WTC11 (cell line): ENCODE measurements around the gene NNAT. TPM values are rescaled to one million over a fixed set of nuclear protein-coding genes. Genes with fewer than 3 reads are reported as not detected.
A peak's percentile ranks its signal among the peaks of the same experiment; 100 is the strongest.

Experiments used
- ATAC-seq: fragments of 200-7000 bp; cut with Tn5 transposase; 2 replicates; pipeline ENCODE4 v1.10.0; 2021; ENCODE audit warnings: mild to moderate bottlenecking, moderate library complexity
- CTCF ChIA-PET: fragments of 300-600 bp; sonication (Branson Sonifier 250); formaldehyde crosslinking; loops from one replicate; lab custom pipeline; 2021; ENCODE audit warnings: antibody characterized with exemption; lab: Charles Lee
- POLR2A ChIA-PET: fragments of 350-600 bp; sonication (Branson Sonifier 250); formaldehyde crosslinking; loops from one replicate; lab custom pipeline; 2021; ENCODE audit warnings: antibody characterized with exemption; lab: Charles Lee
- DNase-seq: peaks from one replicate; pipeline ENCODE4 v3.0.0; 2021; ENCODE audit warnings: low spot score
- H3K27ac Mint-ChIP-seq: 2 replicates; pipeline ENCODE4 v1.8.0; 2021; ENCODE audit warnings: mixed read lengths
- H3K27me3 Mint-ChIP-seq: 2 replicates; pipeline ENCODE4 v1.8.0; 2021; ENCODE audit warnings: low read depth, mild to moderate bottlenecking, moderate library complexity, mixed read lengths
- H3K36me3 Mint-ChIP-seq: 2 replicates; pipeline ENCODE4 v1.8.0; 2021; ENCODE audit warnings: mixed read lengths
- H3K4me1 Mint-ChIP-seq: 2 replicates; pipeline ENCODE4 v1.8.0; 2022; ENCODE audit warnings: mixed read lengths
- H3K4me3 Mint-ChIP-seq: 2 replicates; pipeline ENCODE4 v1.8.0; 2021; ENCODE audit warnings: mild to moderate bottlenecking, moderate library complexity, mixed read lengths
- H3K9me3 Mint-ChIP-seq: 2 replicates; pipeline ENCODE4 v1.8.0; 2021; ENCODE audit warnings: mixed read lengths
- AFF4 ChIP-seq: sonication (generic); formaldehyde crosslinking; IDR thresholded peaks from 2 replicates; pipeline ENCODE4 v1.8.1; 2023; ENCODE audit warnings: mild to moderate bottlenecking, missing genetic modification reagents, borderline replicate concordance
- ATF6 ChIP-seq: sonication (generic); formaldehyde crosslinking; IDR thresholded peaks from 2 replicates; pipeline ENCODE4 v1.8.1; 2023; ENCODE audit warnings: mild to moderate bottlenecking, missing genetic modification reagents
- CDX4 ChIP-seq: fragments of 250-450 bp; sonication (Bioruptor Pico); IDR thresholded peaks from 2 replicates; pipeline ENCODE4 v1.9.0; 2021; ENCODE audit warnings: moderate library complexity, mild to moderate bottlenecking, inconsistent platforms, borderline replicate concordance
- CTCF ChIP-seq: fragments of 200-600 bp; IDR thresholded peaks from 2 replicates; pipeline ENCODE4 v1.8.0; 2022; ENCODE audit warnings: antibody characterized with exemption
- FOXJ3 ChIP-seq: sonication (generic); formaldehyde crosslinking; IDR thresholded peaks from 2 replicates; pipeline ENCODE4 v1.9.0; 2021; ENCODE audit warnings: missing genetic modification reagents, mild to moderate bottlenecking, borderline replicate concordance
- HMGA2 ChIP-seq: fragments of 250-450 bp; sonication (Bioruptor Pico); IDR thresholded peaks from 2 replicates; pipeline ENCODE4 v1.4.0; 2021; ENCODE audit warnings: mild to moderate bottlenecking, moderate library complexity
- MXD4 ChIP-seq: fragments of 250-450 bp; sonication (Bioruptor Pico); IDR thresholded peaks from 2 replicates; pipeline ENCODE4 v1.8.0; 2021; ENCODE audit warnings: mild to moderate bottlenecking, moderate library complexity, borderline replicate concordance
- PRDM15 ChIP-seq: sonication (generic); formaldehyde crosslinking; IDR thresholded peaks from 2 replicates; pipeline ENCODE4 v1.8.0; 2022; ENCODE audit warnings: missing genetic modification reagents
- RELA ChIP-seq: sonication (generic); formaldehyde crosslinking; IDR thresholded peaks from 2 replicates; pipeline ENCODE4 v1.8.1; 2022; ENCODE audit warnings: missing genetic modification reagents, mild to moderate bottlenecking, borderline replicate concordance
- SMAD4 ChIP-seq: sonication (generic); formaldehyde crosslinking; IDR thresholded peaks from 2 replicates; pipeline ENCODE4 v1.8.0; 2022; ENCODE audit warnings: mild to moderate bottlenecking, missing genetic modification reagents
- TEAD1 ChIP-seq: sonication (generic); formaldehyde crosslinking; IDR thresholded peaks from 2 replicates; pipeline ENCODE4 v1.8.0; 2022; ENCODE audit warnings: mild to moderate bottlenecking, missing genetic modification reagents
- TP53 ChIP-seq: sonication (generic); formaldehyde crosslinking; IDR thresholded peaks from 2 replicates; pipeline ENCODE4 v1.8.1; 2023; ENCODE audit warnings: mild to moderate bottlenecking, missing genetic modification reagents
- ZNF121 ChIP-seq: sonication (generic); formaldehyde crosslinking; IDR thresholded peaks from 2 replicates; pipeline ENCODE4 v1.8.0; 2023; ENCODE audit warnings: missing genetic modification reagents
- ZNF512 ChIP-seq: sonication (generic); formaldehyde crosslinking; IDR thresholded peaks from 2 replicates; pipeline ENCODE4 v1.8.1; 2022; ENCODE audit warnings: missing genetic modification reagents, borderline replicate concordance
- total RNA-seq: library from RNA; stranded (reverse); gene quantifications from 3 replicates; pipeline ENCODE4 v1.2.3, GENCODE V29; 2021

NNAT gene
- total RNA-seq, 1 experiment from 2014 or later, result 90.0 TPM

GRCh38 chr20:37479925-37480691 lies 40.9 kb upstream of the NNAT start:
- H3K4me1 Mint-ChIP-seq, result peaks cover 7% of the 10 kb centered on the region
- H3K9me3 Mint-ChIP-seq, result peaks cover 30% of the 10 kb centered on the region
- TF ChIP-seq FOXJ3 (CRISPR knock-in tag), result no peak
- peak; percentile 81; the same call in 1 of the 2 replicates for TF ChIP-seq ZNF512
- no peak for DNase-seq
- ChIA-PET CTCF (interaction anchor here (0.7 kb wide), 2 partner anchors 14 to 96 kb away, joined by 3 to 9 read pairs; no protein-coding TSS in a partner anchor), POLR2A (no interaction called here)
- H3K27me3 Mint-ChIP-seq, result peaks cover 5% of the 10 kb centered on the region
- H3K27ac Mint-ChIP-seq, result no peak overlapping the region
- H3K4me3 Mint-ChIP-seq, result no peak overlapping the region
- peaks cover 14% of the 10 kb centered on the region for H3K36me3 Mint-ChIP-seq
- no peak for ATAC-seq

GRCh38 chr20:37480919-37481318 lies 40.1 kb upstream of the NNAT start:
- Mint-ChIP-seq H3K9me3 (peaks cover 29% of the 10 kb centered on the region), H3K4me1 (peaks cover 12% of the 10 kb centered on the region), H3K36me3 (peaks cover 14% of the 10 kb centered on the region), H3K27me3 (peaks cover 5% of the 10 kb centered on the region), H3K27ac (peak overlapping the region; percentile 10; the same call in 1 of the 2 replicates), H3K4me3 (no peak overlapping the region)
- DNase-seq (no peak), ATAC-seq (peak; percentile 71)
- ChIA-PET CTCF (interaction anchor here (0.7 kb wide), 1 partner anchor 95 kb away, joined by 9 read pairs; no protein-coding TSS in a partner anchor), POLR2A (no interaction called here)
- TF ChIP-seq ZNF121 (CRISPR knock-in tag) (no peak), MXD4 (CRISPR knock-in tag) (no peak), RELA (no peak), TEAD1 (CRISPR knock-in tag) (no peak), ATF6 (CRISPR knock-in tag) (no peak), CTCF (no peak)

GRCh38 chr20:37481610-37482009 lies 39.4 kb upstream of the NNAT start:
- peaks cover 19% of the 10 kb centered on the region for H3K4me1 Mint-ChIP-seq
- POLR2A ChIA-PET, result no interaction called here
- no peak for TF ChIP-seq HMGA2 (CRISPR knock-in tag)
- no peak for TF ChIP-seq SMAD4 (CRISPR knock-in tag)
- no peak for TF ChIP-seq TP53 (CRISPR knock-in tag)
- TF ChIP-seq, all 79 proteins: peak for 0
- H3K9me3 Mint-ChIP-seq, result peaks cover 27% of the 10 kb centered on the region
- peaks cover 5% of the 10 kb centered on the region for H3K27me3 Mint-ChIP-seq
- peaks cover 14% of the 10 kb centered on the region for H3K36me3 Mint-ChIP-seq
- no peak overlapping the region for H3K4me3 Mint-ChIP-seq
- CTCF ChIA-PET, result no interaction called here
- ATAC-seq (no peak), DNase-seq (no peak)
- no peak overlapping the region for H3K27ac Mint-ChIP-seq

- no peak for DNase-seq
- H3K4me1 Mint-ChIP-seq, result peaks cover 33% of the 10 kb centered on the region
- POLR2A ChIA-PET, result no interaction called here
- CTCF ChIA-PET, result interaction anchor here (1.2 kb wide), 1 partner anchor 214 kb away, joined by 3 read pairs; no protein-coding TSS in a partner anchor
- H3K27ac Mint-ChIP-seq, result no peak overlapping the region
- ATAC-seq, result no peak
- peaks cover 5% of the 10 kb centered on the region for H3K27me3 Mint-ChIP-seq
- no peak overlapping the region for H3K4me3 Mint-ChIP-seq
- H3K9me3 Mint-ChIP-seq, result peaks cover 33% of the 10 kb centered on the region
- peaks cover 14% of the 10 kb centered on the region for H3K36me3 Mint-ChIP-seq
- TF ChIP-seq CDX4 (CRISPR knock-in tag), result no peak
- no peak for TF ChIP-seq AFF4 (CRISPR knock-in tag)
- TF ChIP-seq PRDM15, result no peak
Measured at GRCh38 chr20:37484331-37484730, 36.7 kb upstream of the NNAT start.
